ENCODE data around the gene GABPB1. TPM values are rescaled to one million over a fixed set of nuclear protein-coding genes. Genes with fewer than 3 reads are reported as not detected.

GABPB1 gene
- total RNA-seq, 1 donor from 2014 or later: 15.9 TPM

- peaks cover 9% of the 10 kb centered on the region for H3K9me3 Mint-ChIP-seq (ENCODE audit: unreplicated experiment)
- TF ChIP-seq, protein P1, sequence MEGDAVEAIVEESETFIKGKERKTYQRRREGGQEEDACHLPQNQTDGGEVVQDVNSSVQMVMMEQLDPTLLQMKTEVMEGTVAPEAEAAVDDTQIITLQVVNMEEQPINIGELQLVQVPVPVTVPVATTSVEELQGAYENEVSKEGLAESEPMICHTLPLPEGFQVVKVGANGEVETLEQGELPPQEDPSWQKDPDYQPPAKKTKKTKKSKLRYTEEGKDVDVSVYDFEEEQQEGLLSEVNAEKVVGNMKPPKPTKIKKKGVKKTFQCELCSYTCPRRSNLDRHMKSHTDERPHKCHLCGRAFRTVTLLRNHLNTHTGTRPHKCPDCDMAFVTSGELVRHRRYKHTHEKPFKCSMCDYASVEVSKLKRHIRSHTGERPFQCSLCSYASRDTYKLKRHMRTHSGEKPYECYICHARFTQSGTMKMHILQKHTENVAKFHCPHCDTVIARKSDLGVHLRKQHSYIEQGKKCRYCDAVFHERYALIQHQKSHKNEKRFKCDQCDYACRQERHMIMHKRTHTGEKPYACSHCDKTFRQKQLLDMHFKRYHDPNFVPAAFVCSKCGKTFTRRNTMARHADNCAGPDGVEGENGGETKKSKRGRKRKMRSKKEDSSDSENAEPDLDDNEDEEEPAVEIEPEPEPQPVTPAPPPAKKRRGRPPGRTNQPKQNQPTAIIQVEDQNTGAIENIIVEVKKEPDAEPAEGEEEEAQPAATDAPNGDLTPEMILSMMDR (IDR thresholded peaks at IDR 0.05): no peak
- peaks cover 35% of the 10 kb centered on the region for H3K36me3 Mint-ChIP-seq (ENCODE audit: unreplicated experiment)
- H3K27ac Mint-ChIP-seq (ENCODE audit: unreplicated experiment): no peak overlapping the region
- no peak overlapping the region for H3K4me3 Mint-ChIP-seq (ENCODE audit: unreplicated experiment)
- peaks cover 2% of the 10 kb centered on the region for H3K4me1 Mint-ChIP-seq (ENCODE audit: unreplicated experiment)
- H3K27me3 Mint-ChIP-seq (ENCODE audit: unreplicated experiment): no peaks in the 10 kb centered on the region
- DNase-seq (ENCODE audit: extremely low spot score, unreplicated experiment): no peak
Measured at GRCh38 chr15:50302581-50302980, 52.4 kb downstream of the GABPB1 start.

DNA sequence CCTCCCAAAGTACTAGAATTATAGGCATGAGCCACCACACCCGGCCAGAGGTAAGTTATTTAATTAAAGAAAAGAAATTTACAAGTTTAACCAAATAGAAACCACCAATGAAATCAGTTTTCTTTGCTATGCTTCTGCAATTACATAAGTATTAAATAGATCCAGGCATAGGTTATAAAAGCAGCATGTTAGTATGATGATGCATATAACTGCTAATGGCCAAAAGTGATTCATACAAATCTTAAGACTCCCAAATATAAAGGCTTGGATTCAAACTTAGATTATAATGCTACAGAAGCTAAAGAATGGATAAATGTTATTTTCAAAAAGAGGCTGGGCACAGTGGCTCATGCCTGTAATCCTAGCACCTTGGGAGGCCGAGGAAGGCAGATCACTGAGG lies 56.7 kb downstream of the GABPB1 start:
- H3K27ac Mint-ChIP-seq (ENCODE audit: unreplicated experiment): no peak overlapping the region

GRCh38 chr15:50295966-50296365 lies 59.0 kb downstream of the GABPB1 start:
- DNase-seq (ENCODE audit: extremely low spot score, unreplicated experiment): no peak
- Mint-ChIP-seq H3K36me3 (ENCODE audit: unreplicated experiment) (peaks cover 16% of the 10 kb centered on the region), H3K4me3 (ENCODE audit: unreplicated experiment) (no peak overlapping the region), H3K27ac (ENCODE audit: unreplicated experiment) (no peak overlapping the region), H3K27me3 (ENCODE audit: unreplicated experiment) (no peaks in the 10 kb centered on the region), H3K9me3 (ENCODE audit: unreplicated experiment) (no peaks in the 10 kb centered on the region), H3K4me1 (ENCODE audit: unreplicated experiment) (no peaks in the 10 kb centered on the region)
- TF ChIP-seq, protein P1 (IDR thresholded peaks at IDR 0.05): no peak

More for the DNA sequence above, 56.7 kb downstream of the GABPB1 start:
- TF ChIP-seq, protein P1 (IDR thresholded peaks at IDR 0.05): no peak
- Mint-ChIP-seq H3K4me3 (ENCODE audit: unreplicated experiment) (no peak overlapping the region), H3K27me3 (ENCODE audit: unreplicated experiment) (no peaks in the 10 kb centered on the region), H3K9me3 (ENCODE audit: unreplicated experiment) (no peaks in the 10 kb centered on the region), H3K4me1 (ENCODE audit: unreplicated experiment) (no peaks in the 10 kb centered on the region), H3K36me3 (ENCODE audit: unreplicated experiment) (peaks cover 23% of the 10 kb centered on the region)
- no peak for DNase-seq (ENCODE audit: extremely low spot score, unreplicated experiment)

DNA sequence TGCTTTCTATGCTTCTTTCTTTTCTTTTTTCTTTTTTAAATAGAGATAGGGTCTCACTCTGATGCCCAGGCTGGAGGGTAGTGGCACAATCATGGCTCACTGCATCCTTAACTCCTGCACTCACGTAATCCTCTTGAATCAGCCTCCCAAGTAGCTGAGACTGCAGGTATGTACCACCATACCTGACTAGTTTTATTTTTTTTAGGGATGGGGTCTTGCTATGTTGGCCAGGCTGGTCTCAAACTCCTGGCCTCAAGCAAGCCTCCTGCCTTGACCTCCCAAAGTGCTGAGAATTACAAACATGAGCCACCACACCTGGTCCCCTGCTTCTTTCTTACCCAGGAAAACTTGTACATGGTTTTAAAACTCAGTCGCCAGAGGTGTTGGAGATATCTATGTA lies 65.2 kb downstream of the GABPB1 start:
- TF ChIP-seq, protein P1 (IDR thresholded peaks at IDR 0.05): no peak
- Mint-ChIP-seq H3K4me1 (ENCODE audit: unreplicated experiment) (peaks cover 4% of the 10 kb centered on the region), H3K4me3 (ENCODE audit: unreplicated experiment) (no peak overlapping the region), H3K27ac (ENCODE audit: unreplicated experiment) (no peak overlapping the region), H3K9me3 (ENCODE audit: unreplicated experiment) (no peaks in the 10 kb centered on the region), H3K27me3 (ENCODE audit: unreplicated experiment) (no peaks in the 10 kb centered on the region), H3K36me3 (ENCODE audit: unreplicated experiment) (peaks cover 14% of the 10 kb centered on the region)
- no peak for DNase-seq (ENCODE audit: extremely low spot score, unreplicated experiment)

- Mint-ChIP-seq H3K9me3 (ENCODE audit: unreplicated experiment) (no peaks in the 10 kb centered on the region), H3K36me3 (ENCODE audit: unreplicated experiment) (peaks cover 14% of the 10 kb centered on the region), H3K4me3 (ENCODE audit: unreplicated experiment) (no peak overlapping the region), H3K27me3 (ENCODE audit: unreplicated experiment) (no peaks in the 10 kb centered on the region), H3K27ac (ENCODE audit: unreplicated experiment) (no peak overlapping the region), H3K4me1 (ENCODE audit: unreplicated experiment) (peaks cover 4% of the 10 kb centered on the region)
- no peak for DNase-seq (ENCODE audit: extremely low spot score, unreplicated experiment)
- TF ChIP-seq, protein P1 (IDR thresholded peaks at IDR 0.05): no peak
Measured at GRCh38 chr15:50287324-50288116, 67.5 kb downstream of the GABPB1 start.
